ENCODE measurements around the gene MYH10.

Gene MYH10

DNA sequence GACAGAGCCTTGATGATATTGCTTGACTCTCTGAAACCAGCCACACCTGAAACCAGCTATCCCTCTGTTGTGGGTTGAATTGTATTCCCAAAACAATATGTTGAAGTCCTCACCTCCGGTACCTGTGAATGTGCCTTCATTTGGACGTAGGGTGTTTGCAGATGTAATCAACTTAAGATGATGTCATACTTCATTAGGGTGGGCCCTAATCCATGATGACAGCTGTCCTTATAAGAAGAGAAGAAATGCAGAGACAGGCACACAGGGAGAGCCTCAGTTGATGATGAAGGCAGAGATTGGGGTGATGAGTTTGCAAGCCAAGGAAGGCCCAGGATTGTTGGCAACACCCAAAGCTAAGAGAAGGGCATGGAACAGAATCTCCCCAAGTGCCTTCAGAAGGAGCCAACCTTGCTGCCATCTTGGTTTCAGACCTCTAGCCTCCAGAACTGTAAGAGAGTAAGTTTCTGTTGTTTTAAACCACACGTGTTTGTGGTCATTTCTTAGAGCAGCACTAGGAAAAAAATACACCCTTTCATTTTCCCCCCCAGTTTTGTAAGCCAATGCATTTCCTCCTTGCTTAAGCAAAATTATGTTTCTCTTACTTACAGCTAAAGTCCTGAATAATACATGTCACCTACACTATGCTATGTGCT, 29.4 kb upstream of the MYH10 start:
- TF ChIP-seq, protein P1, sequence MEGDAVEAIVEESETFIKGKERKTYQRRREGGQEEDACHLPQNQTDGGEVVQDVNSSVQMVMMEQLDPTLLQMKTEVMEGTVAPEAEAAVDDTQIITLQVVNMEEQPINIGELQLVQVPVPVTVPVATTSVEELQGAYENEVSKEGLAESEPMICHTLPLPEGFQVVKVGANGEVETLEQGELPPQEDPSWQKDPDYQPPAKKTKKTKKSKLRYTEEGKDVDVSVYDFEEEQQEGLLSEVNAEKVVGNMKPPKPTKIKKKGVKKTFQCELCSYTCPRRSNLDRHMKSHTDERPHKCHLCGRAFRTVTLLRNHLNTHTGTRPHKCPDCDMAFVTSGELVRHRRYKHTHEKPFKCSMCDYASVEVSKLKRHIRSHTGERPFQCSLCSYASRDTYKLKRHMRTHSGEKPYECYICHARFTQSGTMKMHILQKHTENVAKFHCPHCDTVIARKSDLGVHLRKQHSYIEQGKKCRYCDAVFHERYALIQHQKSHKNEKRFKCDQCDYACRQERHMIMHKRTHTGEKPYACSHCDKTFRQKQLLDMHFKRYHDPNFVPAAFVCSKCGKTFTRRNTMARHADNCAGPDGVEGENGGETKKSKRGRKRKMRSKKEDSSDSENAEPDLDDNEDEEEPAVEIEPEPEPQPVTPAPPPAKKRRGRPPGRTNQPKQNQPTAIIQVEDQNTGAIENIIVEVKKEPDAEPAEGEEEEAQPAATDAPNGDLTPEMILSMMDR (IDR thresholded peaks at IDR 0.05; ENCODE audit: low read depth, low read length) = no peak
- H3K4me3 ChIP-seq (ENCODE audit: low read depth, low read length) = no peak overlapping the region

GRCh38 chr17:8658810-8659209, 28.3 kb upstream of the MYH10 start:
- H3K4me3 ChIP-seq (ENCODE audit: low read depth, low read length) = no peak overlapping the region
- TF ChIP-seq, protein P1 (IDR thresholded peaks at IDR 0.05; ENCODE audit: low read depth, low read length) = no peak

- TF ChIP-seq, protein P1 (IDR thresholded peaks at IDR 0.05; ENCODE audit: low read depth, low read length) = no peak
- no peak overlapping the region for H3K4me3 ChIP-seq (ENCODE audit: low read depth, low read length)
Measured at GRCh38 chr17:8656693-8657092, 26.2 kb upstream of the MYH10 start.

DNA sequence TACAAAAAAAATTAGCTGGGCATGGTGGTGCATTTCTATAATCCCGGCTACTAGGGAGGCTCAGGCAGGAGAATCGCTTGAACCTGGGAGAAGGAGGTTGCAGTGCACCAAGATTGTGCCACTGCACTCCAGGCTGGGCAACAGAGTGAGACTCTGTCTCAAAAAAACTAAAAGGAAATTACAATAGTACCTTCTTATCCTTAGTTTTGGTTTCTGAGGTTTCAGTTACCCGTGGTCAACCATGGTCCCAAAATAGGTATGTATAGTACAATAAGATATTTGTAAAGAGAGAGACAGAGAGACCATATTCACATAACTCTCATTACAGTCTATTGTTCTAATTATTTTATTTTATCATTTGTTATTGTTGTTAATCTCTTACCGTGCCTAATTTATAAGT, 24.3 kb upstream of the MYH10 start:
- TF ChIP-seq, protein P1 (IDR thresholded peaks at IDR 0.05; ENCODE audit: low read depth, low read length) = no peak
- H3K4me3 ChIP-seq (ENCODE audit: low read depth, low read length) = no peak overlapping the region

- TF ChIP-seq, protein P1 (IDR thresholded peaks at IDR 0.05; ENCODE audit: low read depth, low read length) = no peak
- H3K4me3 ChIP-seq (ENCODE audit: low read depth, low read length) = no peak overlapping the region
Measured at GRCh38 chr17:8651013-8651412, 20.5 kb upstream of the MYH10 start.

DNA sequence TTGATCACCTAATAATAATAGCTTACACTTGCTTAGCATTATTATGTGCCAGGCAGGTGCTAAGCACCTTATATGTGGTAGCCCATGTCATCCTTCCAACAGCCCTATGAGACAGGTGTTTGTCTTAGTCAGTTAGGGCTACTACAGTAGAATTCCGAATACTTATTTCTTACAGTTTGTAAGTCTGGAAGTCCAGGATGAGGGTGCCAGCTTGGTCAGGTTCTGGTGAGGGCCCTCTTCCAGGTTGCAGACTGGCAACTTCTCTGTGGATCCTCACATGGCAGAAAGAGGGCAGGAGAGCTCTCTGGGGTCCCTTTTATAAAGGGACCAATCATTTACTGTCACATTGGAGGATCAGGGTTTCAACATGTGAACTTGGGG, 19.6 kb upstream of the MYH10 start:
- TF ChIP-seq, protein P1 (IDR thresholded peaks at IDR 0.05; ENCODE audit: low read depth, low read length) = no peak

GRCh38 chr17:8649157-8650118, 18.9 kb upstream of the MYH10 start:
- TF ChIP-seq, protein P1 (IDR thresholded peaks at IDR 0.05; ENCODE audit: low read depth, low read length) = no peak
- no peak overlapping the region for H3K4me3 ChIP-seq (ENCODE audit: low read depth, low read length)

More for the DNA sequence above, 19.6 kb upstream of the MYH10 start:
- no peak overlapping the region for H3K4me3 ChIP-seq (ENCODE audit: low read depth, low read length)
